ENCODE data around the gene PSMD1. TPM values are rescaled to one million over a fixed set of nuclear protein-coding genes. Genes with fewer than 3 reads are reported as not detected.

The PSMD1 gene
- total RNA-seq, 1 donor from 2014 or later = 119 TPM

- Mint-ChIP-seq H3K27ac (ENCODE audit: unreplicated experiment) (peak overlapping the region; percentile 48), H3K9me3 (ENCODE audit: unreplicated experiment) (no peaks in the 10 kb centered on the region), H3K27me3 (ENCODE audit: unreplicated experiment) (no peaks in the 10 kb centered on the region), H3K4me3 (ENCODE audit: unreplicated experiment) (no peak overlapping the region), H3K4me1 (ENCODE audit: unreplicated experiment) (peaks cover 25% of the 10 kb centered on the region), H3K36me3 (ENCODE audit: low read depth, unreplicated experiment) (peaks cover 14% of the 10 kb centered on the region)
- no peak for TF ChIP-seq CTCF (IDR thresholded peaks at IDR 0.05; ENCODE audit: unreplicated experiment)
- DNase-seq (ENCODE audit: low spot score) = no peak
Measured at GRCh38 chr2:231163011-231163410, 106.3 kb downstream of the PSMD1 start.

GRCh38 chr2:231163414-231164095 is 106.9 kb downstream of the PSMD1 start:
- H3K4me3 Mint-ChIP-seq (ENCODE audit: unreplicated experiment) = no peak overlapping the region
- H3K27ac Mint-ChIP-seq (ENCODE audit: unreplicated experiment) = peak overlapping the region; percentile 48
- no peaks in the 10 kb centered on the region for H3K9me3 Mint-ChIP-seq (ENCODE audit: unreplicated experiment)
- H3K36me3 Mint-ChIP-seq (ENCODE audit: low read depth, unreplicated experiment) = peaks cover 14% of the 10 kb centered on the region
- H3K27me3 Mint-ChIP-seq (ENCODE audit: unreplicated experiment) = no peaks in the 10 kb centered on the region
- H3K4me1 Mint-ChIP-seq (ENCODE audit: unreplicated experiment) = peaks cover 30% of the 10 kb centered on the region
- DNase-seq (ENCODE audit: low spot score) = no peak
- no peak for TF ChIP-seq CTCF (IDR thresholded peaks at IDR 0.05; ENCODE audit: unreplicated experiment)

GRCh38 chr2:231167745-231168459 is 111.2 kb downstream of the PSMD1 start:
- H3K4me1 Mint-ChIP-seq (ENCODE audit: unreplicated experiment) = peaks cover 22% of the 10 kb centered on the region
- peaks cover 27% of the 10 kb centered on the region for H3K36me3 Mint-ChIP-seq (ENCODE audit: low read depth, unreplicated experiment)
- no peak for TF ChIP-seq CTCF (IDR thresholded peaks at IDR 0.05; ENCODE audit: unreplicated experiment)

GRCh38 chr2:231168460-231169139 is 111.9 kb downstream of the PSMD1 start:
- no peak for DNase-seq (ENCODE audit: low spot score)
- Mint-ChIP-seq H3K4me3 (ENCODE audit: unreplicated experiment) (no peak overlapping the region), H3K9me3 (ENCODE audit: unreplicated experiment) (no peaks in the 10 kb centered on the region), H3K4me1 (ENCODE audit: unreplicated experiment) (peaks cover 16% of the 10 kb centered on the region), H3K27me3 (ENCODE audit: unreplicated experiment) (no peaks in the 10 kb centered on the region), H3K27ac (ENCODE audit: unreplicated experiment) (peak overlapping the region; percentile 79), H3K36me3 (ENCODE audit: low read depth, unreplicated experiment) (peaks cover 27% of the 10 kb centered on the region)
- TF ChIP-seq CTCF (IDR thresholded peaks at IDR 0.05; ENCODE audit: unreplicated experiment) = no peak

More at GRCh38 chr2:231167745-231168459, 111.2 kb downstream of the PSMD1 start:
- Mint-ChIP-seq H3K4me3 (ENCODE audit: unreplicated experiment) (no peak overlapping the region), H3K27ac (ENCODE audit: unreplicated experiment) (peak overlapping the region; percentile 77), H3K9me3 (ENCODE audit: unreplicated experiment) (no peaks in the 10 kb centered on the region), H3K27me3 (ENCODE audit: unreplicated experiment) (no peaks in the 10 kb centered on the region)
- DNase-seq (ENCODE audit: low spot score) = no peak
